Sigmoid colon (tissue), 4 donors: ENCODE results near the gene MACC1.

ENCODE experiments used
- CTCF ChIP-seq, 4 experiments: fragments of 450-650 bp in 3 of 4; fragments of 200-600 bp in 1 of 4; IDR thresholded peaks; one replicate each; pipeline ENCODE4 v1.5.1; 2016 to 2019; ENCODE audit warnings: antibody characterized with exemption in 4 of 4, mild to moderate bottlenecking in 3 of 4, moderate library complexity in 2 of 4
- POLR2A ChIP-seq, 2 donors: fragments of 450-650 bp; IDR thresholded peaks; one replicate each; pipeline ENCODE4 v1.6.1; 2016; ENCODE audit warnings: antibody characterized with exemption in 2 of 2, mild to moderate bottlenecking in 2 of 2, moderate library complexity in 2 of 2
- POLR2AphosphoS5 ChIP-seq, 4 donors: sonication (generic); formaldehyde crosslinking; IDR thresholded peaks; one replicate each; pipeline ENCODE4 v1.6.1; 2017; ENCODE audit warnings: antibody characterized with exemption in 4 of 4

GRCh38 chr7:20211376-20211775, 5.8 kb downstream of the MACC1 start:
- TF ChIP-seq CTCF (IDR thresholded peaks at IDR 0.05) (no peak), POLR2A (IDR thresholded peaks at IDR 0.05) (no peak), POLR2AphosphoS5 (IDR thresholded peaks at IDR 0.05) (no peak)
